Neural cell (in vitro differentiated cells): ENCODE data around the gene CCNY. TPM values are rescaled to one million over a fixed set of nuclear protein-coding genes. Genes with fewer than 3 reads are reported as not detected.

Source experiments
- H2AFZ ChIP-seq: fragments of 200-600, 300-800 bp; sonication (generic), shearing (Covaris generic); 2 replicates; pipeline ENCODE4 v1.6.0; 2014; ENCODE audit warnings: low read depth, mild to moderate bottlenecking, antibody characterized with exemption, low read length, moderate library complexity
- H3F3A ChIP-seq: fragments of 200-600 bp; shearing (Covaris generic); 2 replicates; pipeline ENCODE4 v1.6.1; 2016; ENCODE audit warnings: mild to moderate bottlenecking, moderate library complexity, mixed read lengths, antibody characterized with exemption, low read length; ENCODE audit not compliant: insufficient read depth, poor library complexity, severe bottlenecking
- H3K27ac ChIP-seq: fragments of 200-600, 300-800 bp; sonication (generic), shearing (Covaris generic); 2 replicates; pipeline ENCODE4 v1.5.1; 2014; ENCODE audit warnings: mild to moderate bottlenecking, low read length, moderate library complexity
- H3K27me3 ChIP-seq: fragments of 300-800, 200-600 bp; sonication (generic), shearing (Covaris generic); 2 replicates; pipeline ENCODE4 v1.6.0; 2014; ENCODE audit warnings: mild to moderate bottlenecking, low read depth, low read length, moderate library complexity; ENCODE audit not compliant: insufficient read depth
- H3K36me3 ChIP-seq: fragments of 300-800, 200-600 bp; sonication (generic), shearing (Covaris generic); 2 replicates; pipeline ENCODE4 v1.5.1; 2014; ENCODE audit warnings: mild to moderate bottlenecking, antibody characterized with exemption, low read length, moderate library complexity; ENCODE audit not compliant: insufficient read depth
- H3K4me2 ChIP-seq: fragments of 300-800, 200-600 bp; sonication (generic), shearing (Covaris generic); 2 replicates; pipeline ENCODE4 v1.6.0; 2014; ENCODE audit warnings: mild to moderate bottlenecking, low read length
- H3K4me3 ChIP-seq: fragments of 300-800, 200-600 bp; sonication (generic), shearing (Covaris generic); 2 replicates; pipeline ENCODE4 v1.5.1; 2014; ENCODE audit warnings: mild to moderate bottlenecking, low read length, moderate library complexity
- H3K79me2 ChIP-seq: fragments of 200-600 bp; shearing (Covaris generic); replicated peaks from 2 replicates; pipeline ENCODE4 v1.6.0; 2014; ENCODE audit warnings: mild to moderate bottlenecking, low read length, moderate library complexity; ENCODE audit not compliant: insufficient read depth
- H3K9ac ChIP-seq: fragments of 300-800, 200-600 bp; sonication (generic), shearing (Covaris generic); 2 replicates; pipeline ENCODE4 v1.6.1; 2016; ENCODE audit warnings: mild to moderate bottlenecking, low read length, mixed read lengths
- H3K9me2 ChIP-seq: fragments of 200-600 bp; shearing (Covaris generic); 2 replicates; pipeline ENCODE4 v1.6.1; 2016; ENCODE audit warnings: mild to moderate bottlenecking, low read length, mixed read lengths; ENCODE audit not compliant: insufficient read depth
- H3K9me3 ChIP-seq: fragments of 200-600, 300-800 bp; sonication (generic), shearing (Covaris generic); 2 replicates; pipeline ENCODE4 v1.6.1; 2016; ENCODE audit warnings: mild to moderate bottlenecking, mixed run types, low read length, moderate library complexity, mixed read lengths
- H4K20me1 ChIP-seq: fragments of 200-600 bp; shearing (Covaris generic); 2 replicates; pipeline ENCODE4 v1.6.1; 2016; ENCODE audit warnings: mild to moderate bottlenecking, mixed run types; ENCODE audit not compliant: insufficient read depth
- EP300 ChIP-seq: fragments of 450-650 bp; conservative IDR thresholded peaks from 2 replicates; pipeline ENCODE4 v1.6.1; 2014; ENCODE audit warnings: antibody characterized with exemption, mild to moderate bottlenecking, moderate library complexity; ENCODE audit not compliant: poor library complexity, severe bottlenecking
- EZH2 ChIP-seq: fragments of 200-600, 300-800 bp; shearing (Covaris generic), sonication (generic); IDR thresholded peaks from 2 replicates; pipeline ENCODE4 v1.6.1; 2014; ENCODE audit warnings: antibody characterized with exemption, low read length, borderline replicate concordance, mild to moderate bottlenecking; ENCODE audit not compliant: insufficient read depth, poor library complexity, severe bottlenecking
- MXI1 ChIP-seq: fragments of 450-650 bp; conservative IDR thresholded peaks from 2 replicates; pipeline ENCODE4 v1.6.1; 2014; ENCODE audit warnings: antibody characterized with exemption, mild to moderate bottlenecking; ENCODE audit not compliant: poor library complexity, severe bottlenecking
- POLR2AphosphoS5 ChIP-seq: IDR thresholded peaks from 2 replicates; pipeline ENCODE4 v1.6.1; 2012
- RAD21 ChIP-seq: fragments of 450-650 bp; conservative IDR thresholded peaks from 2 replicates; pipeline ENCODE4 v1.6.1; 2014; ENCODE audit warnings: antibody characterized with exemption, mild to moderate bottlenecking, moderate library complexity
- SMC3 ChIP-seq: fragments of 450-650 bp; conservative IDR thresholded peaks from 2 replicates; pipeline ENCODE4 v1.6.1; 2014; ENCODE audit warnings: antibody characterized with exemption, mild to moderate bottlenecking, moderate library complexity; ENCODE audit not compliant: poor library complexity
- TAF1 ChIP-seq: IDR thresholded peaks from 2 replicates; pipeline ENCODE4 v1.6.1; 2012; ENCODE audit warnings: low read depth
- polyA plus RNA-seq: library from polyadenylated mRNA; depleted of rRNA; stranded (reverse); fragments of >200 nt; gene quantifications from 2 replicates; pipeline ENCODE4 v1.2.3, GENCODE V29; 2014
- TF ChIP-seq, protein P1 (sequence below): IDR thresholded peaks from 2 replicates; pipeline ENCODE4 v1.6.1; 2012; ENCODE audit warnings: borderline replicate concordance
- TF ChIP-seq, protein P2 (sequence below): fragments of 450-650 bp; IDR thresholded peaks from 2 replicates; pipeline ENCODE4 v1.5.1; 2014; ENCODE audit warnings: antibody characterized with exemption, mild to moderate bottlenecking, moderate library complexity; ENCODE audit not compliant: poor library complexity, severe bottlenecking

The CCNY gene
- polyA plus RNA-seq, 1 donor from 2014 or later: 36.4 TPM

DNA sequence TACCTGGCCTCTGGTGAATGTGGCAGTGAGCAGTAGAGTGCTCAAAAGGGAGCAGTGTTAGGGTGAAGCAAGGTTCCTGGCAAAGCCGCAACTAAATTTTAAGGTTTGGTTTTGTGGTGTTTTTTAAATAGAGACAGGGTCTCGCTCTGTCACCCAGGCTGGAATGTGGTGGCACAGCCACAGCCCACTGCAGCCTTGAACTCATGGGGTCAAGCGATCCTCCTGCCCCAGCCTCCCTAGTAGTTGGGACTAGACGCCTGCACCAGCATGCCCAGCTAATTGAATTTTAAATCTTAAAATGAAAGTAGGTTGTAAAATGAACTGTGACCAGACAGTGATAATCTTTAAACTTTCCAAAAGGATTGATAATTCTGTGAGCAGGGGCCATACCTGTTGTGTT, 130.4 kb downstream of the CCNY start:
- peaks cover 6% of the 10 kb centered on the region for H3F3A ChIP-seq
- H3K4me3 ChIP-seq: no peak overlapping the region
- H3K4me2 ChIP-seq: no peak overlapping the region
- TF ChIP-seq TAF1 (no peak), SMC3 (no peak), EZH2 (no peak), POLR2AphosphoS5 (no peak), EP300 (no peak), MXI1 (no peak), RAD21 (no peak)
- TF ChIP-seq, protein P1, sequence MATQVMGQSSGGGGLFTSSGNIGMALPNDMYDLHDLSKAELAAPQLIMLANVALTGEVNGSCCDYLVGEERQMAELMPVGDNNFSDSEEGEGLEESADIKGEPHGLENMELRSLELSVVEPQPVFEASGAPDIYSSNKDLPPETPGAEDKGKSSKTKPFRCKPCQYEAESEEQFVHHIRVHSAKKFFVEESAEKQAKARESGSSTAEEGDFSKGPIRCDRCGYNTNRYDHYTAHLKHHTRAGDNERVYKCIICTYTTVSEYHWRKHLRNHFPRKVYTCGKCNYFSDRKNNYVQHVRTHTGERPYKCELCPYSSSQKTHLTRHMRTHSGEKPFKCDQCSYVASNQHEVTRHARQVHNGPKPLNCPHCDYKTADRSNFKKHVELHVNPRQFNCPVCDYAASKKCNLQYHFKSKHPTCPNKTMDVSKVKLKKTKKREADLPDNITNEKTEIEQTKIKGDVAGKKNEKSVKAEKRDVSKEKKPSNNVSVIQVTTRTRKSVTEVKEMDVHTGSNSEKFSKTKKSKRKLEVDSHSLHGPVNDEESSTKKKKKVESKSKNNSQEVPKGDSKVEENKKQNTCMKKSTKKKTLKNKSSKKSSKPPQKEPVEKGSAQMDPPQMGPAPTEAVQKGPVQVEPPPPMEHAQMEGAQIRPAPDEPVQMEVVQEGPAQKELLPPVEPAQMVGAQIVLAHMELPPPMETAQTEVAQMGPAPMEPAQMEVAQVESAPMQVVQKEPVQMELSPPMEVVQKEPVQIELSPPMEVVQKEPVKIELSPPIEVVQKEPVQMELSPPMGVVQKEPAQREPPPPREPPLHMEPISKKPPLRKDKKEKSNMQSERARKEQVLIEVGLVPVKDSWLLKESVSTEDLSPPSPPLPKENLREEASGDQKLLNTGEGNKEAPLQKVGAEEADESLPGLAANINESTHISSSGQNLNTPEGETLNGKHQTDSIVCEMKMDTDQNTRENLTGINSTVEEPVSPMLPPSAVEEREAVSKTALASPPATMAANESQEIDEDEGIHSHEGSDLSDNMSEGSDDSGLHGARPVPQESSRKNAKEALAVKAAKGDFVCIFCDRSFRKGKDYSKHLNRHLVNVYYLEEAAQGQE: no peak
- TF ChIP-seq, protein P2, sequence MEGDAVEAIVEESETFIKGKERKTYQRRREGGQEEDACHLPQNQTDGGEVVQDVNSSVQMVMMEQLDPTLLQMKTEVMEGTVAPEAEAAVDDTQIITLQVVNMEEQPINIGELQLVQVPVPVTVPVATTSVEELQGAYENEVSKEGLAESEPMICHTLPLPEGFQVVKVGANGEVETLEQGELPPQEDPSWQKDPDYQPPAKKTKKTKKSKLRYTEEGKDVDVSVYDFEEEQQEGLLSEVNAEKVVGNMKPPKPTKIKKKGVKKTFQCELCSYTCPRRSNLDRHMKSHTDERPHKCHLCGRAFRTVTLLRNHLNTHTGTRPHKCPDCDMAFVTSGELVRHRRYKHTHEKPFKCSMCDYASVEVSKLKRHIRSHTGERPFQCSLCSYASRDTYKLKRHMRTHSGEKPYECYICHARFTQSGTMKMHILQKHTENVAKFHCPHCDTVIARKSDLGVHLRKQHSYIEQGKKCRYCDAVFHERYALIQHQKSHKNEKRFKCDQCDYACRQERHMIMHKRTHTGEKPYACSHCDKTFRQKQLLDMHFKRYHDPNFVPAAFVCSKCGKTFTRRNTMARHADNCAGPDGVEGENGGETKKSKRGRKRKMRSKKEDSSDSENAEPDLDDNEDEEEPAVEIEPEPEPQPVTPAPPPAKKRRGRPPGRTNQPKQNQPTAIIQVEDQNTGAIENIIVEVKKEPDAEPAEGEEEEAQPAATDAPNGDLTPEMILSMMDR: no peak
- H3K9me3 ChIP-seq: no peaks in the 10 kb centered on the region
- no peaks in the 10 kb centered on the region for H3K27me3 ChIP-seq
- no peak overlapping the region for H3K9ac ChIP-seq
- H2AFZ ChIP-seq: no peak overlapping the region
- no peaks in the 10 kb centered on the region for H3K9me2 ChIP-seq
- H3K79me2 ChIP-seq: peaks cover 28% of the 10 kb centered on the region
- H4K20me1 ChIP-seq: no peaks in the 10 kb centered on the region
- no peak overlapping the region for H3K27ac ChIP-seq
- H3K36me3 ChIP-seq: no peaks in the 10 kb centered on the region

DNA sequence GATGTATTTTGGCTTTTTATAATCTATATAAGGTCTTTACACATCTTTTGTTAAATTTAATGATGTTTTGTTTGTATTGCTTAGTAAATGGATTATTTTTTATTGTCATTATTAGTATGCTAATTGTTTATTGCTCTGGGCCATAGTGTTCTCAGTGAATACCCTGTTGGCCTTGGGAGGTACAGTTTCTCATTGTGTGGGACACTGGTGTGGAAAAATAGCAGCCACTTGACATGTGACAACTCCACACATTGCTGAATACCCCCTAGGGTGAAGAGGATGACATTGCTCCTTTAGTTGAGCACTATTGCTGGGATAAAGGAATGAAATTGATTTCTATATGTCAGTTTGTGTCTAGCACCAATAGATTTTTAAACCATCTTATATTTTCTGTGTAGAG, 130.9 kb downstream of the CCNY start:
- Histone ChIP-seq H3F3A (peaks cover 6% of the 10 kb centered on the region), H4K20me1 (no peaks in the 10 kb centered on the region), H3K27me3 (no peaks in the 10 kb centered on the region), H3K27ac (no peak overlapping the region), H3K4me3 (no peak overlapping the region), H3K36me3 (no peaks in the 10 kb centered on the region), H3K4me2 (no peak overlapping the region), H3K9me3 (no peaks in the 10 kb centered on the region), H3K9me2 (no peaks in the 10 kb centered on the region), H2AFZ (no peak overlapping the region), H3K9ac (no peak overlapping the region), H3K79me2 (peaks cover 28% of the 10 kb centered on the region)
- TF ChIP-seq, protein P2: no peak
- peak; percentile 17 for TF ChIP-seq POLR2AphosphoS5
- TF ChIP-seq TAF1: no peak
- no peak for TF ChIP-seq SMC3
- TF ChIP-seq EP300: no peak
